ENCODE measurements around the gene USH2A.
A peak's percentile ranks its signal among the peaks of the same experiment; 100 is the strongest.
"Not testable (repeated sequence)": the region's sequence is repeated elsewhere in the genome, so short reads cannot be mapped to it uniquely, and the experiment has no call there.

USH2A gene

DNA sequence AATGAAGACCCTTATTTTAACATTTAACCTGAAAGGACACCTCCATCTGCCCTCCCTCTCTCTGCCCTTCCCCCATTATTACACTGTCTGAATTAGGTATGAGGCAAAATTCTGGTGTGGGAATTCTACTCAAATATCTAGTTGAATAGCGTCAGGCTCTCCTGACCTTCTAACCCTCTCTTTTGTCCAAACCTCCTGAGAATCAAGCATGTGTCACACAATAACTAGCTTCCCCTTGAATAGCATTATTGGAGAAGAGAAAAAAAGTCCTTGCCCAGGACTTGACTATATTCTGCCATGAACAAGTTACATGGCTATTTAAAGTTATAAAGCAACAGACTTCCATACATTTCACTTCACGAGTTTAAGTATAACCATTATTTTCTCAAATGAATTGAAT lies 35.5 kb downstream of the USH2A start:
- no peak for DNase-seq

- no peak for DNase-seq
These were observed 43.8 kb downstream of the USH2A start for GRCh38 chr1:216379441-216379840.

DNA sequence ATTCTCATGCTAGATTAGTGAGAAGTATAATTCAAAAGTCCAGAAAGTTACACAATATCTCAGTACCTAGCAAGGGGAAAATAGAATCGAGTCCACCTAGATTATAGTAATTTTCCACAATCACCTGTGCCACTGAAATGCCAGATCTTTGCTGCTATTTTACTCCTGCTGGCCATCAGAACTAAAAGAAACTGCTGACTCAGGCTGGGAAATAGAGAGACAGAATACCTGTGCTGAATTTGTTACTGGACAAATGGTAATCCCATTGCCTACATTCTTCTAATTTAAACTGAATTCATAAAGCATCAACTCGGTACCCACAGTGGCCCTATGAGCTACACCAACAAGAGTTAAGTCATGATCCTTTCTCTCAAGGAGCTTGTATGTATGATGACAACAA lies 55.0 kb downstream of the USH2A start:
- no peak for DNase-seq

DNA sequence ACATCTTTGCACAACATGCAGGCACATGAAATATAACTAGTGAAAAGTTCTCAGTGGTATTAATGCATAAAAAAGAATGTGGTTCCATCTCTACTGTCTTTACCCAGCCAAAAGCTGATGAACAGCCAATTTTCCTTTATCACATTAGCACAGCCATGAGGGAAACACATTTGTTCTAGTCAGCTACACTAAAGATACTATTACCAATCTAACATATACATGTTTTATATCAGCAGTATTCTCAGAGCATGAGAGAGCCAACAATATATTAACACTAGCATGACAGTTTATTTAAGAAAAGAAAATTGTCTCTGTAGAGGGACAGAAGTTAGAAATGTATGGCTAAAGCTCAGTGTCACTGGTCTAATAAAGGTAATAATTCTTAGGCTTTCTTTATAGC lies 56.3 kb downstream of the USH2A start:
- DNase-seq, result no peak

DNA sequence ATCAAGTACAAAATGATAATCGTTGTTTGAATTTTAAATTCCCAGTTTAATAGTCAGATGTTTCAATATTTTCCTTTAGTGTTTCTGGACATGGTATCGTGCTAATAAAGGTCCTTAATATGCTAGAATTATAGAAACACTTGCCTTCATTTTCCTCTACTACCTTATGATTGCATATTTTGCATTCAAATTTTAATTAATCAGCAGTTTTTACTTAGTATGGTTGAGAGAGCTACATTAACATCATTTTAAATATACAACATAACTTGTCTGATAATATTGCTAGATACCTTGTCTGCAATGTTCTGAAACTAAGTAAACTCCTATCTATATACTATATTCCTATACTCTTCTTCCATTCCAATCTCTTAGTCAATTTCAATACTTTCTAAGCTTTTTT lies 66.3 kb downstream of the USH2A start:
- DNase-seq, result no peak

- DNase-seq, result no peak
These were observed 73.1 kb downstream of the USH2A start for GRCh38 chr1:216350186-216350585.

GRCh38 chr1:216346526-216346925 lies 76.7 kb downstream of the USH2A start:
- DNase-seq, result no peak

DNA sequence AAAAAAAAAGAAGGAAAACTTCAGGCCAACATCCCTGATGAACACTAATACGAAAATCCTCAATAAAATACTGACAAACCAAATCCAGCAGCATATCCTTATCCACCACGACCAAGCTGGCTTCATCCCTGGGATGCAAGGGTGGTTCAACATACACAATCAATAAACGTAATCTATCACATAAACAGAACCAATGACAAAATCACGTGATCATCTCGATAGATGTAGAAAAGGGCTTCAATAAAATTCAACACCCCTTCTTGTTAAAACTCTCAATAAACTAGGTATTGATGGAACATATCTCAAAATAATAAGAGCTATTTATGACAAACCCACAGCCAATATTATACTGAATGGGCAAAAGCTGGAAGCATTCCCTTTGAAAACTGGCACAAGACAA lies 82.7 kb downstream of the USH2A start:
- DNase-seq, result not testable (repeated sequence)

DNA sequence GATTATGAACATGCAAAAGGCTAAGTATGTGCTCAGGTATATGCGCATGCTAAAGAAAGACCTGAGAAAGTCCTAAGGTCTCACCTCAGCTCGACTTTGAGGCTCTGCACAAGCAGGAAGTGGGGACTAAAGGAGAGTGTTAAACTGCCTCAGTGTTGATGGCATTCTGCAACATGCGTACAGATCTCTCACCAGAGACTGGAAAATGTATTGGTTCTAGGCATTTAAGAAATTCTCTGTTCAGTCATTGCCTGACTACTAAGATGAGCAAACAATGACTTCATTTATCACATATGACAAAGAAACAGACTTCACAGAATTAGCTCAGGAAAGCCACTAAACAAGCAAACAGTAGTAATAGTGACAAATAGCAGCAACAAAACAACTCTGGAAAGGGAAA lies 90.8 kb downstream of the USH2A start:
- no peak for DNase-seq

DNA sequence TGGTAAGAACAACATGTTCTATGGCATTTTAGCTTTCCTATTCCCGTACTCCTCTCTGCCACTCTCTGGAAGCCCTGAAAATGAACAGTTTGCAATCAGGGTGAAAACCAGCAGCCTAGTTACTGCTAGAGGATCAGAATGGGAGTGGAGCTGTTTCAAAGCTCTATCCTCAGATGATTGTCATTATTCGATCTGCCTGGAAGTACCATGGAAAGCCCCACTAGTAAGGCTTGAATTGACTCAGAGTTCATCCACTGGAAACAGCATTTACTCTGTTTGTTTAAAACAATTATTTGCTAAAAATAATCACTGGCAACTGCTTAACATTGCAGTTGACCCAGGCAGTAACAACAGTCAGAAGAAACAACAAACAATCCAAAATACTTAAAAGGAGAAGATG lies 91.2 kb downstream of the USH2A start:
- DNase-seq, result no peak

GRCh38 chr1:216331211-216331610 lies 92.0 kb downstream of the USH2A start:
- no peak for DNase-seq

GRCh38 chr1:216330262-216330661 lies 93.0 kb downstream of the USH2A start:
- no peak for DNase-seq

DNA sequence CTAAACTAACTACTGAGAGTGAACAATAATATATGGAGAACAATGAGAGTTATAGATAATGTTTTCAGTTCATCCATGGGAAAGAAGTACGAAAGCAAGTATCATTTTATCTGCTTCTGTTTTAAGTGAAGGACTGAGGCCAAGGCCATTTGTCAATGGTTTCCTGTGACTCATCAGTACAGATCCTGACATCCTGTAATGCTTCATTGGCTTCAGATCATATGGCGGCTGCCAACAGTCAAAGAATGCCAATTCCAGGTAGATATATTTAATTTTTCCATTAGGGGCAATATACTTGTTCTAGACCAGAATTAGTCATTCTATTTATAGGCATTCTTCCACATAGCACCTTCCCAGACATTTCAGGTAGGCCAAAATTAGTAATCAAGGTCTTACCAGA lies 97.3 kb downstream of the USH2A start:
- DNase-seq, result no peak

DNA sequence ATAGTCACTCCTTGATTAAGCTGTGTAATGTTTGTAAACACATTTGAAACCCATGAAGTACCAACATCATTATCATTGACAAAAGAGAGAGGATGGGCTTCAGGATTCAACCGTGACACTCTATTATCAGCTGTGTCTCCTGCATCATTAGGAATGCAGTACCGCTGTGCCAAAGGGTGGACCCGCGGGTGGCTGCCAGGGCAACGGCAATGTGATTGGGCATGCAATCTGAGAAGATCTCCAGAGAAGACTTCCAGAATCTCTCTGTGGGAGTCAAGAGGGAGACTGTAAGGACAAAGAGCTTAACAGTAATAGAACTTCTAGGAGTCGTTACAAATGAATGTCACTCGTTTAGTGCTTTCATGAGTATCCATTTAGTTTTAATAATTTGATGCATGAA lies 97.9 kb downstream of the USH2A start:
- DNase-seq, result no peak

- no peak for DNase-seq
These were observed 99.9 kb downstream of the USH2A start for GRCh38 chr1:216323344-216323743.

- DNase-seq, result no peak
These were observed 108.7 kb downstream of the USH2A start for GRCh38 chr1:216314379-216315095.

DNA sequence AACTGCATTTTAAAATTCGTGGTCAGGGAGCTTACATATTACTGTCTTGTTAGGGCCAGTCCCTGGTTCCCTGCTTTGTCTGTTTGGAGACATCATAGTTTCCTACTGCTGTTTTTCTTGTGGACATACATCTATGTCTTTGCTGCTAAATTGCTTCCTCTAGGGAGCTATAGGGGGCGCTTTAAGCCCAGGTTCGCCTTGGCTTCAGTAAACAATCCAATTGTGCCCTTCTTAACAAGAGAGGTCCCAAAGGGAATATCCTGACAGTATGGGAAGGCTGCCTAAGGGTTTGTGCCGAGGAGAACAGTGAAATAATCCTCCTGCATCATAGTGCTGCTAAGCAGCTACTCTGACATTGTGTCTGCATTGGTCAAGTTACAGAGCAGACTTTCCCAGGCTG lies 112.5 kb downstream of the USH2A start:
- DNase-seq, result peak in 1 of 2 experiments; percentile 3

DNA sequence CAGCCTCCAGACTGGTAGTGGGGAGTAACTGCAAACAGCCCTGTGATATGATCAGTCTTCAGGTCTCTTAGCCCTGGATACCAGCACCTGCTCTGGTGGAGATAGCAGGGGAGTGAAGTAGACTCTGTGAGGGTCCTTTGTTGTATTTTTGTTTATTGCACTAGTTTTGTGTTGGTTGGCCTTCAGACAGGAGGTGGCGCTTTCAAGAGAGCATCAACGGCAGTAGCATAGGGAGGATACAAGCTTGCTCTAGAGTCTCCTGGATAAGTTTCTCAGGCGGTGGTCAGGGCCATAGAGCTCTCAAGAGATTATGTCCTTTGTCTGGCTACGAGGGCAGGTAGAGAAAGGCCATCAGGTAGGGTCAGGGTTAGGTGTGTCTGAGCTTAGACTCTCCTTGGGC lies 116.4 kb downstream of the USH2A start:
- no peak for DNase-seq

GRCh38 chr1:216303690-216304089 lies 119.6 kb downstream of the USH2A start:
- no peak for DNase-seq

DNA sequence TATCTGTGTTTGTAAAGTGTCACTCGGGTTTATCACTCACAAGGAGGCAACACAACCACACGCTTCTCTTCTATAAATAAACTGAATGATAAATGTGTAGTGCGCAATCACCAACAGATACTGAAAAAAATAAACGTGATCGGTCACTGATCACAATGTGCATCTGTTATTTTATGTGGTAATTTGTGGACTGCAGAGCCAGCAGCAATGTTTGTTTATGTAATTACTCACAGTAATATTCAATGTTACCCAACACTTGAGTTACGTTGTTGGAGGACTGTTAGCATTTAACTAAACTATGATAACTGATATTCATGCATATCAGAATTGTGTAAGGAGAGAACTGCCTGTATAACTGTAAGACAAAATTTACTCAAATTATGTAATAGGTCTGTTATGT lies 129.6 kb downstream of the USH2A start:
- DNase-seq, result no peak

DNA sequence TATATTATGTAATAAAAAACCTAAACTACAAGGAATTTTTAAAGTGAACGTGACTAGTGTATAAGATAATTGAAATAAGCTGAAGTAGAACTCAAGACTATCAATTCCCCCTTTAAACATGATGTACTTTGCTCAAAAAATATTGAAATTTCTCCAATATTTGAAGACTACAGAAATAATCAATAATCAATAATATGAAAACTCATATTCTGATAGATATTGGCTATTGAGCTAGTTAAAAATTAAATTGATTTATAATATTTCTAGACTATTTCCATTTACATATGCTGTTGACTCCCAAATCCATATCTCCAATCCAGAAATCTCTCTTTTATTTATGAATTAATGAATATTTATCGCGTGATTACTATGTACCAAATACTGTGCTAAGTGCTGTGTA lies 133.2 kb downstream of the USH2A start:
- DNase-seq, result no peak

- no peak for DNase-seq
These were observed 138.2 kb downstream of the USH2A start for GRCh38 chr1:216285052-216285451.

DNA sequence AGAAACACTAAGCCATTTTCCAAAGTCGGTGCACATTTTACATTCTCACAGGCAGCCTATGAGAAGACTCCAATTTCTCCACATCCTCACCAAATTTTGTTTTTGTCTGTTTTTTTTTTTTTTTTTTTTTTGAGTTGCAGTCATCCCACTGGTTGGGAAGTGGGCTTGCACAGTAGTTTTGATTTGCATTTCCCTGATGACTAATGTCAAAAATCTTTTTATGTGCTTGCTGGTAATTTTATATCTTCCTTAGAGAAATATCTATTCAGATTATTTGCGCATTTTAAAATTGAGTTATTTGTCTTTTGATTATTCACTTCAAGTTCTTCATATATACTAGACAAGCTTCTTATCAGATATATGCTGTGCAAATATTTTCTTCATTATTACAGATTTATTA lies 141.5 kb downstream of the USH2A start:
- DNase-seq, result no peak

DNA sequence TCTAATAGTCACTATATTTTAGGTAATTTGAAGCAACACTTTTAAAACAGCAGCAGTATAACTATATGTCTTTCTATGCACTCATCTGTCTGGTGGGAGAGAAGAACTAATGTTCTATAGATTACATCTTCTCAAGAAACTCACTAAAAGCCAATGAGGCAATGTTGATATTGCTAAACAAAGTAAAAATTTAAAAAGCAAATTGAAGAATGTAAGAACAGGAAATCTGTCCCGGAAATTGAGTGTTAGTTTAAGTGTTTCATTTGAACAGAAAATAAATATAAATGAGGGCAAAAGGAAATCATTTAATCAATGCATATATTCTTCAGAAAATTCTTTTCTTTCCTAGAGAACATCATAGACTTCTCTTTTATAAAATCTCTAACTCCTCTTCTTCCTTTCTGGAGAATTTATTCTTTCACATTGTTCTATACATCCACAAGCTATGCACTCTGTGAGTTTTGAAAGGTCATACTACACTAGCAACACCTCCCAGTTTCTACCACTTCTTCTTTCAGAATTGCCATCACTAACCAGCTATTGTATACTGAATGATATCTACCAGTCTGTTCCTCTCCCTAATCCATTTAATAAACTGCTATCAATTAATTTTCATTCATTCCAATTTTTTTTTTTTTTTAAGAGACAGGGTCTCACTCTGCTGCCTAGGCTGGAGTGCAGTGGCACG lies 153.0 kb downstream of the USH2A start:
- no peak for DNase-seq

DNA sequence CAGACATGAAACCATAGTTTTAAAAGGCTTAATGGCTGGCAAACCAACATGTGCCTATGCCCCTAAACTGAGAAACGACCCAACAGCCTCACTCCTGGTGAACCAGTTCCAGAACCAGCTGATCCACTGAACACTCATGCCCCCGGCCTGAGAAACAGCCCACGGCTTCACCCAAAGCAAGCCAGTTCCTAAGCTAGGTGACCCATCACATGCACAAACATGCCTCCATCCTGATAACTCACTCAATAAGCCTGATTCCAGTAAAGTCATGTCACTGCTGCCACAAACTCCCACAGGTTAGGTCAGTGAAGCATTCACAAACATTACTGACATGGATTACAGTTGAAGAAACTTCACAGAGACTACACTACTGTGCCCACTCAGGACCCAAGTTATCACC lies 161.6 kb downstream of the USH2A start:
- DNase-seq, result no peak
